Muscle layer of duodenum (tissue), 2 donors: ENCODE data around the gene DTNBP1.

Experiments
- H3K27ac ChIP-seq: one replicate; pipeline ENCODE4 v1.7.0; 2013; ENCODE audit warnings: mild to moderate bottlenecking, low read length
- H3K27me3 ChIP-seq: one replicate; pipeline ENCODE4 v1.7.0; 2013; ENCODE audit warnings: low read depth, mild to moderate bottlenecking, control low read depth, low read length
- H3K36me3 ChIP-seq, 2 donors: one replicate each; pipeline ENCODE4 v1.7.0; 2013; ENCODE audit warnings: low read length in 2 of 2, control low read depth in 1 of 2, mild to moderate bottlenecking in 1 of 2; ENCODE audit not compliant: insufficient read depth in 2 of 2, control insufficient read depth in 1 of 2
- H3K4me1 ChIP-seq, 2 donors: one replicate each; pipeline ENCODE4 v1.7.0; 2013; ENCODE audit warnings: low read length in 2 of 2, mild to moderate bottlenecking in 2 of 2, control low read depth in 1 of 2, moderate library complexity in 1 of 2; ENCODE audit not compliant: insufficient read depth in 2 of 2, control insufficient read depth in 1 of 2
- H3K4me3 ChIP-seq, 2 donors: one replicate each; pipeline ENCODE4 v1.7.0; 2013; ENCODE audit warnings: low read length in 2 of 2, low read depth in 1 of 2, mild to moderate bottlenecking in 1 of 2
- H3K9me3 ChIP-seq, 2 donors: one replicate each; pipeline ENCODE4 v1.7.0; 2013; ENCODE audit warnings: low read length in 2 of 2, control low read depth in 1 of 2, mild to moderate bottlenecking in 1 of 2; ENCODE audit not compliant: control insufficient read depth in 1 of 2
- donor health status: healthy.

DTNBP1 gene

DNA sequence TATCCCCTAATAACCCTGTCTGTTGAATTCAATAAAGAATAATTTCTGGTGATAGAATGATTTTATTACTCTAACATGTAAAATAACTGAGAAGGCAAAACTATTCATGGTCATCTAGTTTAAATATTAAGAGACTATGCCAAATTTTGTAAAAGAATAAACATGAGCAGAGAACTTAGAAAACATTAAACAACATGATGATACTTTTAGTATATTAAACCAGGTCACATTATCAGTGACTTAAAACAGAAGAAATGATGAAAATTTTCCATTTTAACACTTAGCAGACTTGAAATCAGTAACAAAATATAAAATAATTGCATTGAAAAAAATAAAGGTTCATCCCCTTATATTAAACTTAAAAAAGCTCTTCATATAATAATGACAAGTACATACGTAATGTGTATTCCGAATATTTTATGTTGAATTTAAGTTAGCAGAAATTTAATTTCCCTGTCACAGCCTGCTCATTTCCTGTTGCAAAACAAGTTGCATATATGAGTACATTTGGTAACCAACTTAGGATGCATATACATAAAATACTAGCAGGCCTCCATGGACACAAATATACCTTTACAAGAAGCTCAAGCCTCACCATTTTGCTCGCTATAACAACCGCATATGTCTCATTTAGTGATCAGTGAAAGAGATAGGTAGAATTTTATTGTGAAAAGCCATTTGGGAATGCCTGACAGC is 40.6 kb downstream of the DTNBP1 start:
- Histone ChIP-seq H3K27me3 (no peaks in the 10 kb centered on the region), H3K4me1 (peaks cover 3 to 25% of the 10 kb centered on the region in 2 donors), H3K27ac (no peak overlapping the region), H3K9me3 (no peaks in the 10 kb centered on the region), H3K4me3 (no peak overlapping the region), H3K36me3 (peaks cover 0 to 4% of the 10 kb centered on the region in 2 donors)

DNA sequence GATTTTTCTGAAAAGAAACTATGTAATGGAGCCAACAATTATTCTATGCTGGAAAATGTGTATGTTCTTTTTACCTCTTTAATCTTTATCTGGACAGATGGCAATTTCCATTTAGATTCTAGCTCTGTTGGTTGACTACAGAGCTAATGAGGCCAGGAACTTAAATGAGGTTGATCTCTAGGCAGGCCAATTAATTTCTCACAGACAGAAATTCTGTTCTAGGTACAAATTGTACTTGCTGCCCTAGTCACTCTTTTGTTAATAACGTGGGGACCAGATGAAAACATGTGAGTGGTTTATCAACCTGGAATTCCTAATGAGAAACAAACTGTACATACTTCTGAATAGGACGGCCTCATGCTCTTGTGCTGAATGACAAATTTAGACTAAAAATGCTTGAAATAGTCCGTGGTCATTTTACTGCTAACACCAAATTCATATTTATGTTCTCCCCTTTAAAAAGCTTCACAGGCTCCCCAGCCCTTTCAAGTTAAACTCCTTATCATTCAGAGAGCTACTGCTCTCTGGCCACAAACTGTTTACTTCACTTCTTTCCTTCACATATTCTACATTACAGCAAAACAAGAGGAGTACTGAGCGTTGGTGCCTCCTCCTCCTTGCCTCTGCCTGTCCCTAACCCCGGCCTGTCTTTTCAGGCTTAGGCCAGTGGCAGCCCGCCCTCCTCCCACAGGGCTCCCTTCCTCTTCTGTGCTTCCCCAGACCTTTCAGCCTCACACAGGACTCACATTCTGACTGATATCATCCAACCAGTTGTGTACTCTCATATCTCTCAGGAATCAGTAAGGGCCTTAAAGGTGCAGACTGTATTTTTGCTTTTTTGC is 41.4 kb downstream of the DTNBP1 start:
- Histone ChIP-seq H3K4me1 (peaks cover 3 to 25% of the 10 kb centered on the region in 2 donors), H3K4me3 (no peak overlapping the region), H3K27me3 (no peaks in the 10 kb centered on the region), H3K9me3 (no peaks in the 10 kb centered on the region), H3K36me3 (peaks cover 0 to 4% of the 10 kb centered on the region in 2 donors), H3K27ac (peak overlapping the region; percentile 47)

DNA sequence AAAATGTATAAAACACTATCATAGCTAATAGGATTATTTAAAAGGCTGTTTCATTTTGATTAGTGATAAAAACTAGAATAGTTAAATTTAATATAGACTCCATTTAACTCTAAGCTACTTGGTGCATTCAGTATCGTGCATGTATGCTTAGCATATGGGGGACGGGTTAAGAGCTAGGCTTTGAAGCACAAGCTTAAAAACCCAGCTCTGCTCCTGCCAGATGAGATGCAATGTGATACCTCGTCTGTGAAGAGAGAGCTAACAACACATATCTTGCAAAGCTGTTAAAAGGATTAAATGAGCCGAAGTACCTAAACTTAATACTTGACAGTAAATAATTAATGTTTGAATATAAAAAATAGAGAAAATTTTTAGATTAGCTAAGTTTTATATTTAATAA is 42.2 kb downstream of the DTNBP1 start:
- no peaks in the 10 kb centered on the region for H3K9me3 ChIP-seq
- H3K4me1 ChIP-seq: peaks cover 3 to 25% of the 10 kb centered on the region in 2 donors
- H3K4me3 ChIP-seq: no peak overlapping the region
- H3K27ac ChIP-seq: no peak overlapping the region
- H3K27me3 ChIP-seq: no peaks in the 10 kb centered on the region
- peaks cover 0 to 4% of the 10 kb centered on the region in 2 donors for H3K36me3 ChIP-seq

DNA sequence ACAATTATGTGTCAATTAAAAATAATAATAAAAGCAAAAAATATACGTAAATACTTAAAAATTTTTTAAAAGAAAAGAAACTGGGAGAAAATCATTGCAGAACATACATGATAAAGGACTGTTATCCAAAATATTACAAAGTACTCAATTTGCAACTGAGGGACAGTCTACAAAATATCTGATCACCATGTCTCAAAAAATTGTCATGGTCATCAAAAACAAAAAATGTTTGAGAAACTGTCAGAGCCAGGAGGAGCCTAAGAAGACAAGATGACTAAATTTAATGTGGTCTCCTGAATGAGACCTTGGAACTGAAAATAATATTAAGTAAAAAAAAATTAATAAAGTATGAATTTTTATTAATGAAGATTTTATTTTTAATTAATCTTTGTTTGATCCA is 43.5 kb downstream of the DTNBP1 start:
- Histone ChIP-seq H3K4me3 (no peak overlapping the region), H3K9me3 (no peaks in the 10 kb centered on the region), H3K36me3 (peaks cover 0 to 4% of the 10 kb centered on the region in 2 donors), H3K27ac (no peak overlapping the region), H3K4me1 (peaks cover 3 to 25% of the 10 kb centered on the region in 2 donors), H3K27me3 (no peaks in the 10 kb centered on the region)

DNA sequence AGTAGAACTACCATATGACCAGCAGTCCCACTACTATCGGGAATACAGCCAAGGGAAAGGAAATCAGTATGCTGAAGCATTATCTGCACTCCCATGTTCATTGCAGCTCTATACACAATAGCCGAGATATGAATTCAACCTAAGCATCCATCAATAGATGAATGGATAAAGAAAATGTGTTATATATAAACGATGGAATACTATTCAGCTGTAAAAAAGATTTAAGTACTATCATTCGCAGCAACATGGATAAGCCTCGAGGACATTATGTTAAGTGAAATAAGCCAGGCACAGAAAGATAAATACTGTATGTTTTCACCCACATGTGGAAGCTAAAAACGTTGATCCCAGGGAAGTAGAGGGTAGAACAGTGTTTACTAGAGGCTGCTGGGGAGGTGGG is 44.1 kb downstream of the DTNBP1 start:
- Histone ChIP-seq H3K9me3 (no peaks in the 10 kb centered on the region), H3K4me1 (peaks cover 3 to 25% of the 10 kb centered on the region in 2 donors), H3K4me3 (no peak overlapping the region), H3K27ac (no peak overlapping the region), H3K27me3 (no peaks in the 10 kb centered on the region), H3K36me3 (peaks cover 0 to 6% of the 10 kb centered on the region in 2 donors)

DNA sequence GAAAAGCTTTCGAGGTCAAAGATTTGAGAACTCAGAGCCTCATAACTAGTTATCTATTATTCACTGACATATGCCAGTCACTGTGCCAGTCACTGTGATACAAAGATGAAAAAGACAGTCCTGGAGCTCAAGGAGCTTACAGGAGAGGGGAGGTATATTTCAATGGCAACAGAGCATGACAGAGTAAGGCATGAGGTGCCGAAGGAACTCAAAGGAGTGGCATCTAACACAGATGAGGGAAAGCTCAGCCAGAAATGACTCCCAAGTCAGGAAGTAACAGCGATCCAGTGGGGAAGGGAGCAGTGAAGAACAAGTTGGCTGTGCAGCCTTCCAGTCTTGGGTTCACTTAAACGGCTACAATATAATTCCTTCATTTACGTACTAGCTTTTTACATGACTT is 46.6 kb downstream of the DTNBP1 start:
- no peaks in the 10 kb centered on the region for H3K9me3 ChIP-seq
- peaks cover under 1 to 6% of the 10 kb centered on the region in 2 donors for H3K36me3 ChIP-seq
- H3K27ac ChIP-seq: no peak overlapping the region
- peaks cover 3% of the 10 kb centered on the region in 2 donors for H3K4me1 ChIP-seq
- H3K4me3 ChIP-seq: no peak overlapping the region
- H3K27me3 ChIP-seq: no peaks in the 10 kb centered on the region

DNA sequence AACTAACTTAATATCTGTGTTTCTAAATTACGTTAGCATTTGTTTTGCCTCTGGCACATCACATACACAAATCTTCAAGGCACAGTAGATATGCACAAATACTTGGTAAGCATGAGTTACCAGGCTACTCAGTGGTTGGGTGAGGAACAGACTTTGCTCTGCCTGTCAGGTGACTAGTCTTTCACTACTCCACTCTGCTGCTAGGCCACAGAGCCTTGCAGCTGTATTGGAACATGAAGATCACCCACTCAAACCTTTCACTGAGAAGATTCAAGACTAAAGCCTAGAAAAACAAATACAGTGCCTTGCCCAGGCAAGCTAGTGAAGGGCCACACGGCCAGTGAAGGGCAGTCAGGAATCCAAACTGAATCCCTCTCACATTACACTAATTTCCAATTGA is 47.0 kb downstream of the DTNBP1 start:
- no peak overlapping the region for H3K27ac ChIP-seq

DNA sequence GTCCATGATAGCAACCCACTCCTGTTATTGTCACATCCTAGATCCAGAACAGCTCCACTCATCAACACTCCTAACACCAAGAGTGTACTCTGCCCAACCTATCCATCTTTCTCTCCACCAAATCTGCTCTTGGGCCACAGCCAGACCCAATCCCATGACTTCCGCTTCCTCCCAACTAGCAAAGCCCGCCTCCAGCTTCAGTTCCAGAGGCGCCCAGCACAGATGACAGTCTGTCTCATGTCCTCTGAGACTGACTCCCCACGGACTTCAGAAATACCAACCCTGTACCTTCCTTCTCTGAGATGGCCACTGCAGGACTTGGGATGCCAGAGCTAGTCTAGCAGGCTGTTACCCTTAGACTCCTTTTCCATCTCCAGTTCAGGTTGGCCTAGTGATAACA is 48.6 kb downstream of the DTNBP1 start:
- H3K27ac ChIP-seq: no peak overlapping the region
- H3K36me3 ChIP-seq: peaks cover 11 to 18% of the 10 kb centered on the region in 2 donors
- H3K27me3 ChIP-seq: no peaks in the 10 kb centered on the region
- H3K4me3 ChIP-seq: no peak overlapping the region
- no peaks in the 10 kb centered on the region for H3K4me1 ChIP-seq
- no peaks in the 10 kb centered on the region for H3K9me3 ChIP-seq

More for the DNA sequence above, 47.0 kb downstream of the DTNBP1 start:
- no peak overlapping the region for H3K4me3 ChIP-seq
- H3K4me1 ChIP-seq: no peaks in the 10 kb centered on the region
- no peaks in the 10 kb centered on the region for H3K27me3 ChIP-seq
- H3K36me3 ChIP-seq: peaks cover 4 to 7% of the 10 kb centered on the region in 2 donors
- no peaks in the 10 kb centered on the region for H3K9me3 ChIP-seq

DNA sequence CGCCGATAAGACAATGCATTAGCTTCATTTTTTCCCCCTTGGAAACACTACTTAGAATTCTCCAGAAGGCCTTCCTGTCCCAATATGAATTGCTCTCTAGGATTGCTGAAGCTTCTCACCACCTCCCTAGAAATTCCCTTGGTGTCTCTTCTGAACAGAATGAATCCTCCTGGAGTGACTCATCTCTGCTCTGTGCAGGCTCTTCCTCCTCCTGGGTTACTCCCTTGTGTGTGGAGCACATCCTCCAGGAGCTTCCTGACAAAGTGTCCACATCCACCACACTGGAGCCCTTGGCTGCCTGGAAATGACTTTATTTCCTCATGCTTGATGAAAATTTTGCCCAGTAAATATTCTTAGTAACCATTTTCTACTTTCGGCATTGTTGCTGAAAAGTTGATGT is 54.4 kb downstream of the DTNBP1 start:
- Histone ChIP-seq H3K4me1 (no peaks in the 10 kb centered on the region), H3K36me3 (peaks cover 12 to 14% of the 10 kb centered on the region in 2 donors), H3K27ac (no peak overlapping the region), H3K4me3 (no peak overlapping the region), H3K9me3 (no peaks in the 10 kb centered on the region), H3K27me3 (no peaks in the 10 kb centered on the region)

DNA sequence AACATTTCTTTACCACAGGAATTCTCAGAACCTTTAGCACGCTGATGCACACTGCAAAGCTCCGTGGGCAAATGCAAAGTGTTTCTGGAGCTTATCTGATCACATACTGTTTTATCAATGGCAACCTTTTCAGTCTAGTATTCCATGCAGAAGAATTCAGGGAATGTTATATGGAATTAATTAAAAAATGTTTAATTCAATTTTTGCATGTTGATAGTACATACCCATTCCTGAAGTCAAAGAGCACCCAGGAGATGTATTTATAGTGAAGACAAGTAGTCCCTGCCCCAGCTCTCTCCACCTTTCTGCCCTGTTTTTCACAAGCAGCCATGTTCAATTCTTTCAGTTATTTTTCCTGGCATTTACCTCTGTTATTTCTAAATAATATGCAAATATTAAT is 55.2 kb downstream of the DTNBP1 start:
- Histone ChIP-seq H3K9me3 (no peaks in the 10 kb centered on the region), H3K4me1 (no peaks in the 10 kb centered on the region), H3K27me3 (no peaks in the 10 kb centered on the region), H3K36me3 (peaks cover 12 to 14% of the 10 kb centered on the region in 2 donors), H3K27ac (no peak overlapping the region), H3K4me3 (no peak overlapping the region)

DNA sequence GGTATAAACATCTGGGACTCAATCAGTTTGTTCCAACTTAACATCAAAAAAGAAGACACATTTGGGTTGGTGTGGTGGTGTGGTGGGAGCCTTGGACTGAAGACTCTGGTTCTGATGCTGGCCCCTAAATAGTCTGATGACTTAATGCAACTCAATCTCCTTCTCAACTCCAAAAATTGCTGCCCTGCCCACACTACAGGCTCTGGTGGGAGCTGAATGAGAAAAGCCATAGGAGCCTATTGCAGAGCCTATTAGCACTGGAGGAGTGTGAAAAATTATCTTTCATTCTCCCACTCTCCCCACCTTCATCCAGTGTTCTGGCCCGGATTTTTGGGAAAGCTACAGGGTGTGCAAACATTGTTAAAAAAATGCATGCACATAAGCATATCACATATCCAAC is 56.5 kb downstream of the DTNBP1 start:
- Histone ChIP-seq H3K4me3 (no peak overlapping the region), H3K36me3 (peaks cover 12 to 14% of the 10 kb centered on the region in 2 donors), H3K9me3 (no peaks in the 10 kb centered on the region), H3K27ac (no peak overlapping the region), H3K27me3 (no peaks in the 10 kb centered on the region), H3K4me1 (no peaks in the 10 kb centered on the region)
